ENCODE measurements around the gene APOBEC2.

The APOBEC2 gene

GRCh38 chr6:41059556-41059955, 6.6 kb downstream of the APOBEC2 start:
- no peak for DNase-seq (ENCODE audit: low read depth in 2 of 2)

GRCh38 chr6:41061196-41061726, 8.3 kb downstream of the APOBEC2 start:
- DNase-seq (ENCODE audit: low read depth in 2 of 2) = no peak

- no peak for DNase-seq (ENCODE audit: low read depth in 2 of 2)
Measured at GRCh38 chr6:41062056-41062455, 9.1 kb downstream of the APOBEC2 start.

DNA sequence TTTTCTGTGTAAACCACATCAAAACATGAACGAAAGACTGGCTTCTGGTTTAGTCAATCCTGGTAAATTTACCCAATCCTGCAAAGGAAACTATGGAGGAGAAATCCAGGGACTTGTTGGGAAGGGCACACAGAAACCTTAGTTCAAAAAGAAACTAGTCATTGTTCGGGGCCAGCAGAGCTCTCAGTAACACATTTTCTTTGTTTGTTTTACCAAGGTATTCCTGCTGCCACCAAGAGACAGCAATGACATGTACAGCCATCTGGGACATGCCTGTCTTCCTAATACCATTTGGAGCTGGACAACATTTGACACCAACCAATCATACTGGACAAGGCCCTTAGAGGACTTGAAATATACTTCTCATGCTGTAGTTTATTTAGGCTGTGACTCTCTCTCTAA, 10.9 kb downstream of the APOBEC2 start:
- DNase-seq (ENCODE audit: low read depth in 2 of 2) = no peak

DNA sequence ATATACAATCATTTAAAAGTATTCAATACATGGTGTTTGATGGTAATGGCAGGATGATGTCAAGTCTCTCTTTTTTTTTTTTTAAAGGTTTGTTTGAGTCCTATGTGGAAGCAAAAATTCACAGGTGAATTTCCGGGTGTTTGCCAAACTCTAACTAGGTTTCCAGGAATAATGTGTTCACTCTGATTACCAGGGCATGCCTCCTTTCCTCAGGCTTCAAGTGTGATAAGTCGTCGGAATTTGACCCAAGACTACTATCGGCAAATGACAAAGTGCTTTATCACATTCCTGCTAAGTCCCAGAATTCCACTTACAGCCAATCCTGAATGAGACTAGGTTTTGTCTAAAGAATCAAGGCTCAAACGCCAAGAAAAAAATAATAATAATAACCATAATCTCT, 11.8 kb downstream of the APOBEC2 start:
- no peak for DNase-seq (ENCODE audit: low read depth in 2 of 2)

- DNase-seq (ENCODE audit: low read depth in 2 of 2) = no peak
Measured at GRCh38 chr6:41065550-41066026, 12.6 kb downstream of the APOBEC2 start.

GRCh38 chr6:41066867-41067304, 13.9 kb downstream of the APOBEC2 start:
- peak; percentile 24 to 39 for DNase-seq (ENCODE audit: low read depth in 2 of 2)

DNA sequence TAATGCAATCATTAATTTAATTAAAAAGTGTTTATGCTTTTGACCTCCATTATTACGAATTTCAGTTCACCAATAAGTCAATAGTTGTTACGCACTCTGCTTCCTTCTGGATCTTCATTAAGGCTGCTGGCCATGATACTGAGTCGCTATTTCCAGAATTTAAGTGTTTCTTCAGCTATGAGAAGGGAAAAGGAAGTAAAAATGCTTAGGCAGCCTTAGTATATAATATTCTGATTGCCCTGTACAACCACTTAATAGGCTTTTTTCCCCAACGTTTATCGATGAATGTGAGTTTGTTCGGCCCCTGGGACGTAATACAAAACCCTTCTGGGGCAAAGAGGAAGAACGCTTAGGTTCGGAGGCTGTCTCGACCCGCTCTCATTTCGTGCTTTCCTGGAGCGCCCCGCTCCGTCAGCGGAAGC, 18.5 kb downstream of the APOBEC2 start:
- DNase-seq (ENCODE audit: low read depth in 2 of 2) = peak in 1 of 2 donors; percentile 29

- DNase-seq (ENCODE audit: low read depth in 2 of 2) = peak; percentile 98 to 99
Measured at GRCh38 chr6:41071923-41072835, 19.2 kb downstream of the APOBEC2 start, which contains the start of gene OARD1. OARD1 (minus strand) TSS chr6:41072356; CDS start chr6:41071634, 722 bp downstream.

- DNase-seq (ENCODE audit: low read depth in 2 of 2) = peak; percentile 99 to 100
Measured at GRCh38 chr6:41072836-41073202, 19.8 kb downstream of the APOBEC2 start, which contains the start of gene NFYA. NFYA (plus strand) TSS chr6:41072974; CDS start chr6:41079090, 6,116 bp downstream.

DNA sequence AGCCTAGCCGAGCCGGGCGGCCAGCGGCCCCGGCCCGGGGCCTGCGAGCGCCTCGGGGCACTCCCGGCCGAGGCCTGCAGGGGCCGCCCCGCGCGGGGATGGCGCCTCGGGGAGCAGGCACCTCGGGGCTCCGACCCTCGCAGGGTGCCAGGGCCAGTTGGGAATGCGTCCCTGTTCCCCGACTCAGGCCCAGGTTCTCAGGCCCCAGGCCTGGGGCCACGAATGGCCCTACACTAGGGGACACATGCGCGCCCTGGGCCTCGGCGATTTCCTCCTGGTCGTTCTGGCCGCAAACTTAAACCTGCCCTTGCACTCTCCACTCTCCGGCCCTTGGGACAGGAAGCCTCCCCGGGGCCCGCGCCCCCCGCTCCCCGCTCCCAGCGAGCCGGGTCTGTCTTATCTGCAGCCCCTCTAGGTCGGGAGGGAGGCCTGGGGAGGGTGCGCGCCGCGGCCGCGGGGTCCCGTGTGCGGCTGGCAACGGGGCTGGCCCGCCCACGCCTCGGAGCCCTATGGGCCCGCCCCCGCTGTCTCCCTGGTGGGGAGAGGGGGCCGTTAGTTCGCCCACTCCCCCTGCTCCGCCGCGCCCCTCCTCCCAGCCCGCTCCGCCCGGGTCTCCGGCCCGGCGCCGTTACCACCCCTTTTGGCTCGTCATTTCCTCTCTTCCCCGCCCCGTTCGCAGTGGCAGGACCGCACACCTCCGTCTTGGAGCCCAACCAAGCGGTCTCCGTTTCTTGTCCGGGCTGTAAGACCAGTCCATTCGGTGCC, 20.4 kb downstream of the APOBEC2 start:
- peak; percentile 55 to 61 for DNase-seq (ENCODE audit: low read depth in 2 of 2)

DNA sequence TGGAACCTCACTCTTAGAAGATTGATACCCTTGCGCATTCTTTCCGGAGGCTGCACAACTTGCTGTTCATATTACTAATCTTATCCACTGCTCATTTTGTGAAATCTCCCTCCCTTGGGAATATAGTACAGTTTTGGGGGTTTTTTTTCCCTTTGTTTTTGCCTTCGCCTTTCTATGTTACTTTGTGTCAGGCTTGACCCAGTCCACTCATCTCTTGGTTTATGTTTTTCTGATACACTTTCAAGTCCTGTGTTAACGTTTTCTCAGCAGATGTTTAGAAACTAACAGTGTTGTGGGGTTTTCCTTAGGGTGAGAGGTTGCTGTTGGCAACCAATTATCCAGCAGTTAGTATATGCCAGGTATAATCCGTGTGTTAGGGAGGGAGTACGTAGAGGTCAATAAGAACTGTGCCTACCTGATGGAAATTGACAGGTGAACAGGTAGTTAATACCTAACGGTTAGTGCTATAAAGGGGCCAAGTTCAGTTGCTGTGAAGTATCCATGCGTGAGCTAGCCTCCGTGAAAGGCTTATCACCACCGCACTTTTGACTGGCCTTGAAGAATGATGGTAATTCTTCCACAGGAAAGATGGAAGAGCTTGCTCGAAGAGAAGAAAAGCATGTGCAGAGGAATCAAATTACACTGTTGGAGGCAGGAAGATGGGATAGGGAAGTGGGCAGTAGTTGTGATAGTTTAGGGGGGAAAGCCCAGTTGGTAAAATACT, 21.1 kb downstream of the APOBEC2 start:
- no peak for DNase-seq (ENCODE audit: low read depth in 2 of 2)

DNA sequence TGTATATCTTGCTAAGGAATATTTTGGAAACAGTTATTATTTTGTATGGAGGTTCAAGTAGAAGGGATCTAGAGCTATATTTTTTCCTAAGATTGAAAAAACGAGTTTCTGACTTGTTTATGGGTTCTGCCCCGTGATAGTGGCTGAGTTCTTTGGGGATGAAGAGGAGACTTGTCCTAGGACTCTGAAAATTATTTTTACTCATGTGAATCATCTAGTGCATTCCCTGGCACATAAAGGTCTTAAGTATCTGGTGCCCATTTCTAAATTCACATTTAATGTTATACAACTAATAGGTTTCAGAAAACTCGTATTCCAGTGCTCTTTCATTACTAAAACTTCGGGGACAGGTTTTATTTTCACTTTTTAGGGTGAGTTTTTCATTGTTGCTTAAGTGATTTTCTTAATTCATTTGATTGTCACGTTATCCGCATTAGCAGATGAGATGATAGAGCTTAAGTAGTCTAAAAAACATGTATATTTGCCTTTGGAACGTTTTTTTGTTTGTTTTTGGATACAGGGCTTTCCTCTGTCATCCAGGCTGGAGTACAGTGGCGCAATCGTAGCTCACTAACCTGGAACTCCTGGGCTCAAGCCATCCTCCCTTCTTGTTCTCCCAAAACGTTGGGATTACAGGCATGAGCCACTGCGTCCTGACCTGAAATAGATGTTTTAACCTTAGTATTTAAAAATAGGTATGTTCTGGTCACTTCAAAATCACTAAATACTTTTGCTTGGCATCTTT, 21.9 kb downstream of the APOBEC2 start:
- DNase-seq (ENCODE audit: low read depth in 2 of 2) = no peak

GRCh38 chr6:41075651-41076626, 22.9 kb downstream of the APOBEC2 start:
- no peak for DNase-seq (ENCODE audit: low read depth in 2 of 2)

GRCh38 chr6:41077536-41077935, 24.5 kb downstream of the APOBEC2 start:
- no peak for DNase-seq (ENCODE audit: low read depth in 2 of 2)

- DNase-seq (ENCODE audit: low read depth in 2 of 2) = no peak
Measured at GRCh38 chr6:41078101-41078500, 25.1 kb downstream of the APOBEC2 start.

- no peak for DNase-seq (ENCODE audit: low read depth in 2 of 2)
Measured at GRCh38 chr6:41079080-41079479, 26.1 kb downstream of the APOBEC2 start.

GRCh38 chr6:41080621-41081020, 27.6 kb downstream of the APOBEC2 start:
- DNase-seq (ENCODE audit: low read depth in 2 of 2) = no peak

DNA sequence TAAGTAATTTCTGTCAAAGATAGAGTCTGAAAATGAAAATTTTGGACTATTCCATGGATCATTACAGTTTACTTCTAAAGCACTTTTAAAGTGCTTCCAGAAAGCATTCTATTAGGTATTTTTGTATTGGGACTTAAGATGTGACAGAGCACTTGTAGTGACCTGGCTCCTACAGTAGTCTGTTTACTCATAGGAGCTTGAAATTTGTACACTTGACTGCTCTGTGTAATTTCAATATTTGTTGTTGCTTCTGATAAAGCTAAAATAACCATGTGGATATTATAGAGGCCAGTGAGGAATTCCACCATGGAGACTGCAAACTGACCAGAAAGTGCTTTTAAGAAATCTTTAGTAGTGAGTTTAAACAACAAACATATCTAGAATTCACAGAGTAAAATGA, 30.1 kb downstream of the APOBEC2 start:
- no peak for DNase-seq (ENCODE audit: low read depth in 2 of 2)

DNA sequence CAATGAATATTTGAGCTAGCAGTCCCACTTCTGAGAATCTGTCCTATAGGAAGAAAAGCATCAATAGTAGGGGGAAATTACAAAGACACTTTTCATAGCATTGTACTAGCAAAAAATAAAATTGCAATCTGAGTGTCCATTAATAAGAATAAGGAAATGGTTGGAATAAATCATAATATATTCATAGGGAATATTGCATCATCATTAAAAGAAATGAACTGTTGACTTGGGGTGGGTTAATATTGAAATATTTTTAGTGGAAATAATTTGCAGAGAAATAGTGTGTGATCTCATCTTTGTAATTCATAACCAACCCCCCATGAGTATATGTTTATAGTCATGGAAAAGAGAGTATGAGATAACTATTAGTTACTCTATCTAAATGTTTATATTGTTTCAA, 32.2 kb downstream of the APOBEC2 start:
- DNase-seq (ENCODE audit: low read depth in 2 of 2) = no peak
